Right ventricle myocardium superior (tissue), 1 donor: Measurements from ENCODE around the gene ZNF559. TPM values are rescaled to one million over a fixed set of nuclear protein-coding genes. Genes with fewer than 3 reads are reported as not detected.

Experiments
- ATAC-seq: fragments of 200-7000 bp; cut with Tn5 transposase; one replicate; pipeline ENCODE4 v1.9.1; 2020; ENCODE audit warnings: mild to moderate bottlenecking; ENCODE audit not compliant: poor library complexity
- DNase-seq: peaks from one replicate; pipeline ENCODE4 v3.0.0-alpha.2; 2020
- intact Hi-C: fragments of 100-400 bp; cut with DNase I; formaldehyde crosslinking; loops from one replicate; pipeline ENCODE4 v1.11.2; 2022
- total RNA-seq: library from RNA; stranded (reverse); fragmentation: NEBNext Ultra II Directional; extraction: Animal tissue kit (Norgen Biotek cat#: 25700); gene quantifications from one replicate; pipeline ENCODE4 v1.2.1, GENCODE V29; 2021
- donor health status: DM: no; HTN: yes; CAD: no; lungs with severe emphysema.

Gene ZNF559
- total RNA-seq, 1 donor from 2014 or later, result 19.4 TPM

DNA sequence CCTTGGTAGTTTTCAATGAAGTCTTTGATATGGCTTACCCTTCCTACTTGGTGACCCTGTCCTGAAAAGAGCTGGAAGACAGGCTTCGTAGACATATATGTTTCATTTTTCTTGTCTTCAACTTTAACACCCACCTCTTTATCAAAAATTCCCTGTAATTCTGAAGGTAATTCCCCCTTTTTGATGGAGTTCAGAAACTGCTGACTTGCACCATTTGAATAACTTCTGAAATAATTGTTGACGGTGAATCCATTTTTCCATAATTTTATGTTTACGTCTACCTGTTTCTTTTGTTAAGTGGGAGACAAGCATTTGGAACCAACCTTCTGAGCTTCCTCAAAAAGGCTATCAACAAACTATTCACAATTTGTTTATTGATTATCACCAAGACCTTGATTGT, 24.3 kb downstream of the ZNF559 start:
- no peak for ATAC-seq

DNA sequence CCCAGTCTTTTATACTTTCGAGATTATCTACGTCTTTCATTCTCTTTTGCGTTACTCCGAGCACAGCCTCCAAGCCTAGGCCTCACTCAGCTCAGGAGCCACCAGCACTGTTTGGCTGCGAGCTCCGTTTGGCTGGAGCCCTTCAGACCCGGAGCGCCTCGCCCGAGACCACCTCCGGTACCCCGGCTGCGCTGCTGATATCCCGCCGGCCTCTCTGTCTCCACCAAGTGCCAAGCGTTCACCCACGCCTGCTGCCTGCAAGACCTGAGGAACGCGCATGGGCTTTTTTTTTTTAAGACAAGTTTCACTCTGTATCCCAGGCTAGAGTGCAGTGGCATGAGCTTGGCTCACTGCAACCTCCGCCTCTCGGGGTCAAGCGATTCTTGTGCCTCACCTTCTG, 24.7 kb downstream of the ZNF559 start:
- intact Hi-C loops, result no loop called here
- DNase-seq (no peak), ATAC-seq (no peak)

More for the DNA sequence above, 24.3 kb downstream of the ZNF559 start:
- DNase-seq, result no peak
- intact Hi-C loops, result no loop called here

DNA sequence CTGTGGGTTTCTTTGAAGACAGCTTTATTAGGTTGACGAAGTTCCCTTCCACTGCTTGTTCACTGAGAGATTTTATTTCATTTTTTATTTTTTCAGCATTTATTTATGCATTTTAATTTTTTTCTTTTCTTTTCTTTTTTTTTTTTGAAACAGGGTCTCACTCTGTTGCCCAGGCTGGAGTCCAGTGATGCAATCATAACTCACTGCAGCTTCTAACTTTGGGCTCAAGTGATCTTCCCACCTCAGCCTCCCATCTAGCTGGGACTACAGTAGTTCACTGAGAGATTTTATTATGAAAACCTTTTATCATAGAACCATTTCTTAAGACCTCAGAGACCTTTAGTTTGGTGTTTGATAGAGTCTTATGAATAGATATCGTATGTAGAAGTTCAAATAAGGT, 28.5 kb downstream of the ZNF559 start:
- ATAC-seq (no peak), DNase-seq (no peak)
- intact Hi-C loops, result no loop called here

- DNase-seq, result no peak
- intact Hi-C loops, result no loop called here
- ATAC-seq, result no peak
Observed at GRCh38 chr19:9353011-9353410, 29.0 kb downstream of the ZNF559 start.

DNA sequence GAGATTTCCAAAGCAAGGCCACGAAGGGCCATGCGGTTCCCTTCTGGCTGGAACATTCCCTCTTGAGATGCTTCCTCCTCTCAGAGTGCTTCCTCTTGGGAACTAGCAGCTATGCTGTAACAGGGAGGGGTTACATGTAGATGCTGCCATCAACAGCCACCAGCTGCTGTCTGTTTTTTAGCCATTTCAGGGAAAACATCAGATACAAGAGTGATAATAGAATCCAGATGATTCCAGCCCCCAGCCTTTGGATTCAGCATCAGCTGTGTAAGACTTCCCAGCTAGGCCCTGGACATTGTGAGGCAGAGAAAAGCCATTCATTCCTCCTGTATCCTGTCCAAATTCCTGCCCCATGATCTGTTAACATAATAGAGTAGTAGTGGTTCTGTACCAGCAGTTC, 30.7 kb downstream of the ZNF559 start:
- DNase-seq (no peak), ATAC-seq (no peak)
- intact Hi-C loops, result no loop called here

DNA sequence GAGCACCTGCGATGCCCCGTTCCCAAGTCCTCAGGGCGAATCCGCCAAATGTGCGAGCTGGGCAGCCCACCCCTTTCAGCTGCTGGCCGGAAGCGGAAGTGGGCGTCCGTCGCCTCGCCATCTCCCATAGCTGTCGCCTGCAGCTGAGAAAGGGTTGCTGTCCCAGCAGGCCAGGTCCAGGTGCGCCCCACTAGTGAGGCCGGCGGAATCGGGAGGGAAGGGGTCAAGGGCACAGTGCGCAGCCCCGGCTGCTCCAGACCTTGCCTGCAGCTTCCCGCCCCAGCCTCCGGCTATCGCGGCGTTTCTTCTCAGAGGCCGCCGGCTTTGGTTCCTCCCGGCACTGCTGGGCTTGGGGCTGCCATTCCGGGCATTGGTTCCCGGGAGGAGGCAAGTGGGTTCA, 38.9 kb downstream of the ZNF559 start, which contains the start of gene ZNF177:
Gene ZNF177, plus strand, starts transcription at position 109 of the 400 bp plus-strand sequence. CDS start 15,299 bp downstream, outside the sequence.
- intact Hi-C loops, result no loop called here
- ATAC-seq (peak; percentile 20), DNase-seq (no peak)

DNA sequence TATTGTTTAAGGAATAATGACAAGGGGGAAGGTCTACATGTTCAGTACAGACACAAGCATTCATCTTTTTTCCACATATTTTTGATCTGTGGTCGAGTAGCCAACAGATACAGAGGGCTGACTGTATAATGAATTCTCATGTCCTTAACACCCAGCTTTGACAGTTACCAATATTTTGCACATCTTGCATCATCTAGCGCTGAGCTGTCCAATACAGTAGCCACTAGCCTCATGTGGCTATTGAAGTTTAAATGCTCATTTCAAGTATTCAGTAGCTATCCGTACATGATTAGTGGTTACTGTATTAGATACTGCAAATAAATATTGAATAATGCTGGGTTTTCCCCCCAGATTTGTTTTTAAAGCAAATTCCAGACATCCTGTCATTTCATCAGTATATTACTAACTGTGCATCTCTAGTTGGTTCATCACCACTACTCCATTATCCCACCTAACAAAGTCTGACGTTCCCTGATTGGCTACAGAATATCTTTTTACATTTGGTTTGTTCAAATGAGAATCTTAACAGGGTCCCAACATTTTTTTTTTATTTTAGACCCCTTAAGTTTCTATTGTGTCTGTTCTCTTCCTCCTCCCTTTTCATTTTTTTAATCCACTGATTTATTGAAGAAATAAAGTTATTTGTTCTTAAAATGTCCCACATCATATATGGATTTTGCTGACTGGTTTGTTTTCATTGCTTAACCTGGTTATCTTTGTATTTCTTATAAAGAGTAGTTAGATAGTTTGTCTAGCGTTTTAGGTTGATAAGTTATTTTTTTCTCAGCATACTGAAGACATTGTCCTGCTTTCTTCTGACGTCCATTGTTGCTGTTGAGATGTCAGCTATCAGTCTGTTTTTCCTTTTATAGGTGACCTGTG, 47.0 kb downstream of the ZNF559 start:
- intact Hi-C loops, result no loop called here
- no peak for ATAC-seq
- DNase-seq, result no peak

DNA sequence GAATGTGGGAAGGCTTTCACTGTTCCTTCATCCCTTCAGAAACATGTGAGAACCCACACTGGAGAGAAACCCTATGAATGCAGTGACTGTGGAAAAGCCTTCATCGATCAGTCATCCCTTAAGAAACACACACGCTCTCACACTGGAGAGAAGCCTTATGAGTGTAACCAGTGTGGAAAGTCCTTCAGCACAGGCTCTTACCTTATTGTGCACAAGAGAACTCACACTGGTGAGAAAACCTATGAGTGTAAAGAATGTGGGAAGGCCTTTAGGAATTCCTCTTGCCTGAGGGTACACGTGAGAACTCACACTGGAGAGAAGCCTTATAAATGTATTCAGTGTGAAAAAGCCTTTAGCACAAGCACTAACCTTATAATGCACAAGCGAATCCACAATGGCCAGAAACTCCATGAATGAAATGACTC, 57.4 kb downstream of the ZNF559 start:
- intact Hi-C loops, result no loop called here
- no peak for DNase-seq
- no peak for ATAC-seq

Other genes with a start within 250 kb of the ZNF559 start
- not detected for gene OR1M1, start 237.1 kb upstream of the ZNF559 start, total RNA-seq
- gene OR7G2, start 216.7 kb upstream of the ZNF559 start, total RNA-seq, result not detected
- gene OR7G1, start 208.4 kb upstream of the ZNF559 start, total RNA-seq, result not detected
- gene OR7G3, start 197.2 kb upstream of the ZNF559 start, total RNA-seq, result not detected
- gene ZNF317, start 183.8 kb upstream of the ZNF559 start, total RNA-seq, result 12.3 TPM
- 0.22 TPM for gene OR7D2, start 145.2 kb upstream of the ZNF559 start, total RNA-seq
- gene OR7D4, start 104.6 kb upstream of the ZNF559 start, total RNA-seq, result not detected
- not detected for gene OR7E24, start 73.2 kb upstream of the ZNF559 start, total RNA-seq
- 3.2 TPM for gene ZNF699, start 14.3 kb upstream of the ZNF559 start, total RNA-seq
- gene ZNF177, start 38.8 kb downstream of the ZNF559 start, total RNA-seq, result 2.4 TPM
- gene ZNF266, start 111.4 kb downstream of the ZNF559 start, total RNA-seq, result 10.4 TPM
- gene ZNF560, start 174.4 kb downstream of the ZNF559 start, total RNA-seq, result not detected
- 11.7 TPM for gene ZNF426, start 214.5 kb downstream of the ZNF559 start, total RNA-seq